Measurements from ENCODE around the gene ROR2. TPM values are rescaled to one million over a fixed set of nuclear protein-coding genes. Genes with fewer than 3 reads are reported as not detected.

The ROR2 gene
- total and polyA plus RNA-seq, 2 of the 8 experiments (the other 6 are each of a cell fraction or from before 2014, with no cell fraction given), result 2.7 to 4.3 TPM

DNA sequence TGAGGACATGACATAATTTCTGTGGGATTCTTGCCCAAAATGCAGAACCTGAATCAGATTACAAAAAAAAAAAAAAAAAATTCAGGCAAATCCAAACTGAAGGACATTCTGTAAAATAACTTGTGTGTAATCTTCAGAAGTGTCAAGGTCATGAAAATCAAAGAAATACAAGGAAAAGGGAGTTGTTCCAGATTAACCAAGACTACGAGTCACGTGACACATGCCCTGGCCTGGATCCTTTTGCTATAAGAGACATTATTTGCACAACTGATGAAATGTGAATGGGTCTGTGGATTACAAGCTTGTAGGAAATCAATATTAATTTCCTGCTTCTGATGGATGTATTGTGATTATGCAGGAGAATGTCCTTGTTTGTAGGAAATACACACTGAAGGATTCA is 309.6 kb downstream of the ROR2 start:
- no peak overlapping the region for H2BK15ac ChIP-seq (ENCODE audit: low read length)
- H3K27me3 ChIP-seq (replicated peaks in 1 of 4; ENCODE audit: control insufficient read depth in 3 of 4, extremely low read depth in 1 of 4, insufficient read depth in 3 of 4, low read length in 3 of 4), result no peaks in the 10 kb centered on the region
- CTCF ChIA-PET (ENCODE audit: partially characterized antibody), result interaction anchor here (0.7 kb wide), 1 partner anchor 120 kb away, joined by 3 read pairs; no protein-coding TSS in a partner anchor
- no peak overlapping the region for H3K56ac ChIP-seq (replicated peaks; ENCODE audit: insufficient read length, low read depth, low read length)
- H3K79me1 ChIP-seq (ENCODE audit: low read depth, low read length), result no peaks in the 10 kb centered on the region; the same call in 1 of the 2 replicates
- H2BK5ac ChIP-seq (ENCODE audit: low read depth, low read length), result no peak overlapping the region
- H3K4ac ChIP-seq (replicated peaks; ENCODE audit: insufficient read length, low read depth, low read length), result no peak overlapping the region
- no peaks in the 10 kb centered on the region for H3K36me3 ChIP-seq (ENCODE audit: control insufficient read depth in 2 of 4, insufficient read depth in 4 of 4, low read length in 3 of 4)
- H3K9me3 ChIP-seq (ENCODE audit: insufficient read depth in 2 of 2, low read depth in 1 of 2, low read length in 1 of 2), result no peaks in the 10 kb centered on the region; a peak in 1 of 4 replicates
- H2BK120ac ChIP-seq (replicated peaks; ENCODE audit: low read depth, low read length), result no peak overlapping the region
- no peak overlapping the region for H2AK5ac ChIP-seq (ENCODE audit: low read depth, low read length)
- H2AFZ ChIP-seq (ENCODE audit: low read length), result no peak overlapping the region
- DNase-seq (ENCODE audit: low read depth in 1 of 2, low spot score in 2 of 2) (no peak), FAIRE-seq (no peak)
- no peak overlapping the region for H3K4me3 ChIP-seq (ENCODE audit: extremely low read depth in 1 of 4, insufficient read depth in 2 of 4, low read depth in 3 of 4, low read length in 4 of 4)
- H2BK20ac ChIP-seq (ENCODE audit: low read length), result no peak overlapping the region
- POLR2A ChIA-PET (ENCODE audit: partially characterized antibody), result no interaction called here
- H2BK12ac ChIP-seq (ENCODE audit: low read depth, low read length), result no peak overlapping the region
- no peaks in the 10 kb centered on the region for H3K23me2 ChIP-seq (ENCODE audit: low read depth, low read length)
- no peaks in the 10 kb centered on the region for H3K4me1 ChIP-seq (replicated peaks in 1 of 4; ENCODE audit: control insufficient read depth in 3 of 4, insufficient read depth in 4 of 4, low read length in 3 of 4)
- no peaks in the 10 kb centered on the region for H3K79me2 ChIP-seq (ENCODE audit: control insufficient read depth in 1 of 2, insufficient read depth in 2 of 2, low read length in 2 of 2)
- H3K23ac ChIP-seq (ENCODE audit: insufficient read length), result no peak overlapping the region
- H4K91ac ChIP-seq (replicated peaks; ENCODE audit: insufficient read length, low read length), result no peak overlapping the region
- H3K9ac ChIP-seq (replicated peaks in 1 of 4; ENCODE audit: extremely low read depth in 1 of 4, low read depth in 3 of 4, low read length in 3 of 4), result no peak overlapping the region
- no peak overlapping the region for H3K4me2 ChIP-seq (ENCODE audit: insufficient read depth in 1 of 2, low read depth in 2 of 2, low read length in 2 of 2)
- H4K20me1 ChIP-seq (replicated peaks in 1 of 2; ENCODE audit: control insufficient read depth in 1 of 2, insufficient read depth in 2 of 2, low read length in 2 of 2), result no peaks in the 10 kb centered on the region
- H3K27ac ChIP-seq (ENCODE audit: low read depth, low read length), result no peak overlapping the region
- H3K18ac ChIP-seq (ENCODE audit: extremely low read depth, low read length), result no peak overlapping the region
- H3K14ac ChIP-seq (ENCODE audit: insufficient read length), result no peak overlapping the region
- 100% methylated on average over 2 of the region's 2 CpGs; no CpG with 5 or more reads in 1 of the 2 experiments for WGBS, 2 experiments (ENCODE audit: extremely low coverage in 1 of 2, insufficient coverage in 1 of 2, insufficient read length in 1 of 2, insufficient replicate concordance in 2 of 2, low coverage in 1 of 2, low lambda C conversion rate in 2 of 2, missing lambda C conversion rate in 1 of 2)
- TF ChIP-seq TEAD4 (IDR thresholded peaks at IDR 0.05; ENCODE audit: low read depth, low read length), result no peak
- no peak for TF ChIP-seq SP4 (IDR thresholded peaks at IDR 0.05; ENCODE audit: low read length)
- TF ChIP-seq RXRA (IDR thresholded peaks at IDR 0.05; ENCODE audit: insufficient read depth, low read depth, low read length), result no peak
- TF ChIP-seq CEBPB (IDR thresholded peaks at IDR 0.05; ENCODE audit: low read depth, low read length), result no peak
- no peak for TF ChIP-seq ZNF274 (IDR thresholded peaks at IDR 0.05; ENCODE audit: borderline replicate concordance, extremely low read depth, low read length)
- no peak for TF ChIP-seq RNF2 (IDR thresholded peaks at IDR 0.05; ENCODE audit: borderline replicate concordance, low read depth, low read length, missing control alignments, poor library complexity, severe bottlenecking)
- TF ChIP-seq KDM1A (IDR thresholded peaks at IDR 0.05; ENCODE audit: borderline replicate concordance, low read length), result no peak
- no peak overlapping the region for H4K8ac ChIP-seq (ENCODE audit: extremely low read depth, insufficient read depth, low read length)
- no peak overlapping the region for H4K5ac ChIP-seq (ENCODE audit: insufficient read length, low read depth, low read length)

All from H1 (cell line).